HepG2 (cell line): ENCODE data around the gene MCF2L. TPM values are rescaled to one million over a fixed set of nuclear protein-coding genes. Genes with fewer than 3 reads are reported as not detected.

Experiments used
- DPF2 ChIP-seq: sonication (generic); formaldehyde crosslinking; IDR thresholded peaks from 2 replicates; pipeline ENCODE4 v1.4.0; 2020; ENCODE audit warnings: mild to moderate bottlenecking, low read depth, missing genetic modification reagents, borderline replicate concordance
- FOSL2 ChIP-seq: sonication (generic); formaldehyde crosslinking; IDR thresholded peaks from 2 replicates; pipeline ENCODE4 v1.4.0; 2020; ENCODE audit warnings: missing genetic modification reagents
- FOXA3 ChIP-seq: IDR thresholded peaks from 2 replicates; pipeline ENCODE4 v1.6.1; 2016; ENCODE audit warnings: missing genetic modification reagents, missing compliant biosample characterization
- ISL2 ChIP-seq: sonication (generic); formaldehyde crosslinking; IDR thresholded peaks from 2 replicates; pipeline ENCODE4 v1.5.0; 2020; ENCODE audit warnings: missing genetic modification reagents
- MEF2D ChIP-seq: sonication (generic); formaldehyde crosslinking; IDR thresholded peaks from 2 replicates; pipeline ENCODE4 v1.5.1; 2020; ENCODE audit warnings: mild to moderate bottlenecking, missing genetic modification reagents
- MTF2 ChIP-seq: sonication (generic); formaldehyde crosslinking; IDR thresholded peaks from 2 replicates; pipeline ENCODE4 v1.5.0; 2020; ENCODE audit warnings: missing genetic modification reagents, borderline replicate concordance
- NCOA1 ChIP-seq: sonication (generic); formaldehyde crosslinking; IDR thresholded peaks from 2 replicates; pipeline ENCODE4 v1.9.0; 2021; ENCODE audit warnings: missing genetic modification reagents
- NR2F2 ChIP-seq: IDR thresholded peaks from 2 replicates; pipeline ENCODE4 v1.6.1; 2012; ENCODE audit warnings: low read depth, inconsistent platforms, borderline replicate concordance
- SMAD3 ChIP-seq: sonication (generic); formaldehyde crosslinking; IDR thresholded peaks from 2 replicates; pipeline ENCODE4 v1.4.0; 2020; ENCODE audit warnings: missing genetic modification reagents
- TIGD3 ChIP-seq: sonication (generic); formaldehyde crosslinking; IDR thresholded peaks from 2 replicates; pipeline ENCODE4 v1.5.1; 2020; ENCODE audit warnings: mild to moderate bottlenecking, missing genetic modification reagents, borderline replicate concordance
- TRIM24 ChIP-seq: sonication (generic); formaldehyde crosslinking; IDR thresholded peaks from 2 replicates; pipeline ENCODE4 v1.8.0; 2022; ENCODE audit warnings: mild to moderate bottlenecking, missing genetic modification reagents
- WIZ ChIP-seq: sonication (generic); formaldehyde crosslinking; IDR thresholded peaks from 2 replicates; pipeline ENCODE4 v1.5.1; 2020; ENCODE audit warnings: mild to moderate bottlenecking, missing genetic modification reagents
- ZBTB1 ChIP-seq: sonication (generic); formaldehyde crosslinking; IDR thresholded peaks from 2 replicates; pipeline ENCODE4 v1.4.0; 2020; ENCODE audit warnings: missing genetic modification reagents, borderline replicate concordance
- ZFX ChIP-seq: sonication (generic); formaldehyde crosslinking; IDR thresholded peaks from 2 replicates; pipeline ENCODE4 v1.4.0; 2020; ENCODE audit warnings: mild to moderate bottlenecking, low read depth, missing genetic modification reagents, moderate library complexity
- ZMYM4 ChIP-seq: sonication (generic); formaldehyde crosslinking; IDR thresholded peaks from 2 replicates; pipeline ENCODE4 v1.8.1; 2023; ENCODE audit warnings: mild to moderate bottlenecking, missing genetic modification reagents
- ZNF207 ChIP-seq: fragments of 450-650 bp; IDR thresholded peaks from 2 replicates; pipeline ENCODE4 v1.6.1; 2016; ENCODE audit warnings: antibody characterized with exemption, borderline replicate concordance
- ZNF546 ChIP-seq: sonication (generic); formaldehyde crosslinking; conservative IDR thresholded peaks from 2 replicates; pipeline ENCODE4 v1.8.1; 2023; ENCODE audit warnings: mild to moderate bottlenecking, missing genetic modification reagents
- ZNF547 ChIP-seq: sonication (generic); formaldehyde crosslinking; IDR thresholded peaks from 2 replicates; pipeline ENCODE4 v1.5.1; 2020; ENCODE audit warnings: mild to moderate bottlenecking, missing genetic modification reagents
- polyA plus RNA-seq, 8 experiments: library from polyadenylated mRNA; depleted of rRNA in 3 of 8; stranded (reverse) in 7 of 8; unstranded in 1 of 8; fragments of >200 nt; fragmentation: Illumina TruSeq in 4 of 8; extraction: Trizol in 4 of 8; gene quantifications; 2 replicates each; pipeline versions ENCODE4 v1.2.1 to v1.2.3, GENCODE V29; 2011 to 2016; ENCODE audit warnings: low read depth in 4 of 8, missing spikeins in 1 of 8, mixed read lengths in 1 of 8; ENCODE audit not compliant: insufficient read depth in 1 of 8
- total RNA-seq, 5 experiments: library from RNA; depleted of rRNA; stranded (reverse); fragments of >200 nt; fragmentation: Illumina TruSeq; extraction: Trizol; gene quantifications; 2 replicates each; pipeline ENCODE4 v1.2.3, GENCODE V29; 2016; ENCODE audit warnings: low read depth in 1 of 5
- TF ChIP-seq, protein P1 (sequence below): sonication (generic); formaldehyde crosslinking; conservative IDR thresholded peaks from 2 replicates; pipeline ENCODE4 v1.4.0; 2020; ENCODE audit warnings: mild to moderate bottlenecking, missing genetic modification reagents, moderate library complexity
- TF ChIP-seq, protein P2 (sequence below): IDR thresholded peaks from 2 replicates; pipeline ENCODE4 v1.6.1; 2012; ENCODE audit warnings: low read depth, low read length, improper control_type of control experiment
- TF ChIP-seq, protein P3 (sequence below): sonication (generic); formaldehyde crosslinking; IDR thresholded peaks from 2 replicates; pipeline ENCODE4 v1.8.1; 2022; ENCODE audit warnings: low read depth, mild to moderate bottlenecking, missing genetic modification reagents

MCF2L gene
- total and polyA plus RNA-seq, 2 of the 13 experiments (the other 11 are each of a cell fraction or from before 2014, with no cell fraction given) = 19.4 to 28.4 TPM

DNA sequence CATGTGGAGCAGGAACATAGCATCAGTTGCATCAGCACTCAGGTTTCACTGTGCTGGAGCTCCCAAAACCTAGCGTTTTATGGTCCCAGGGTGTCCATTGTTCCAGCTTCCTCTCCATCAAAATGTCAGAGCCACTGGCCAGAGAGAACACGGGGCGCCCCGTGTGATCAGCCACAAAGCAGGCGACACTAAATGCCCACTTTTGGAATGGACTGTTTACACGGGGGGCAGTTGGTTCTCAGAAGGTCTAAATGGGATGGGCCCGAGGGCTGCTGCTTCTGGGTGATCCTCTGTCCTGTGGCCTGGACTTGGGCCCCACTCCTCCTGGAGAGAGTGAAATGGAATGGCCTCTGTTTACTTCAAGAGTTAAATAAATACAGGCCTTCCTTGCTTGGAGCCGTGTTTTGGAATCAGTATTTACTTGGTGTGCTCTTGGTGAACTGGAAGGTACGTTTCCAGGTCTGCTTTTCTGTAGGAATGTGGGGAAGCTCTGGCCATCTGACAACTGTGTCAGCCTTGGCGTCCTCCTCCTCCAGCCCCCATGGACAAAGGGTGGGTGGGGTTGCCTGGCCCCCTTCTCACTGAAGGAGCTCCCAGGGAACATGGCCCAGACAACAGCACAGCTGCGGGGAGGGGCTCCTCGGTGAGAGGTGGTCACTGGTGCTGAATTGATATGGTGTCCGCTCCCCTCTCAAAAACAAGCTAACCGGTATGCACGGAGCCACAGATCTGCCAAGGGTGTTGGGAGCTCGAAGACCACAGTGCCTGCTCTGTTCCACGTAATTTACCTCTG, 16.1 kb upstream of the MCF2L start (continued):
- TF ChIP-seq, protein P1, sequence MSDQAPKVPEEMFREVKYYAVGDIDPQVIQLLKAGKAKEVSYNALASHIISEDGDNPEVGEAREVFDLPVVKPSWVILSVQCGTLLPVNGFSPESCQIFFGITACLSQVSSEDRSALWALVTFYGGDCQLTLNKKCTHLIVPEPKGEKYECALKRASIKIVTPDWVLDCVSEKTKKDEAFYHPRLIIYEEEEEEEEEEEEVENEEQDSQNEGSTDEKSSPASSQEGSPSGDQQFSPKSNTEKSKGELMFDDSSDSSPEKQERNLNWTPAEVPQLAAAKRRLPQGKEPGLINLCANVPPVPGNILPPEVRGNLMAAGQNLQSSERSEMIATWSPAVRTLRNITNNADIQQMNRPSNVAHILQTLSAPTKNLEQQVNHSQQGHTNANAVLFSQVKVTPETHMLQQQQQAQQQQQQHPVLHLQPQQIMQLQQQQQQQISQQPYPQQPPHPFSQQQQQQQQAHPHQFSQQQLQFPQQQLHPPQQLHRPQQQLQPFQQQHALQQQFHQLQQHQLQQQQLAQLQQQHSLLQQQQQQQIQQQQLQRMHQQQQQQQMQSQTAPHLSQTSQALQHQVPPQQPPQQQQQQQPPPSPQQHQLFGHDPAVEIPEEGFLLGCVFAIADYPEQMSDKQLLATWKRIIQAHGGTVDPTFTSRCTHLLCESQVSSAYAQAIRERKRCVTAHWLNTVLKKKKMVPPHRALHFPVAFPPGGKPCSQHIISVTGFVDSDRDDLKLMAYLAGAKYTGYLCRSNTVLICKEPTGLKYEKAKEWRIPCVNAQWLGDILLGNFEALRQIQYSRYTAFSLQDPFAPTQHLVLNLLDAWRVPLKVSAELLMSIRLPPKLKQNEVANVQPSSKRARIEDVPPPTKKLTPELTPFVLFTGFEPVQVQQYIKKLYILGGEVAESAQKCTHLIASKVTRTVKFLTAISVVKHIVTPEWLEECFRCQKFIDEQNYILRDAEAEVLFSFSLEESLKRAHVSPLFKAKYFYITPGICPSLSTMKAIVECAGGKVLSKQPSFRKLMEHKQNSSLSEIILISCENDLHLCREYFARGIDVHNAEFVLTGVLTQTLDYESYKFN = peak; percentile 91
- TF ChIP-seq, protein P2, sequence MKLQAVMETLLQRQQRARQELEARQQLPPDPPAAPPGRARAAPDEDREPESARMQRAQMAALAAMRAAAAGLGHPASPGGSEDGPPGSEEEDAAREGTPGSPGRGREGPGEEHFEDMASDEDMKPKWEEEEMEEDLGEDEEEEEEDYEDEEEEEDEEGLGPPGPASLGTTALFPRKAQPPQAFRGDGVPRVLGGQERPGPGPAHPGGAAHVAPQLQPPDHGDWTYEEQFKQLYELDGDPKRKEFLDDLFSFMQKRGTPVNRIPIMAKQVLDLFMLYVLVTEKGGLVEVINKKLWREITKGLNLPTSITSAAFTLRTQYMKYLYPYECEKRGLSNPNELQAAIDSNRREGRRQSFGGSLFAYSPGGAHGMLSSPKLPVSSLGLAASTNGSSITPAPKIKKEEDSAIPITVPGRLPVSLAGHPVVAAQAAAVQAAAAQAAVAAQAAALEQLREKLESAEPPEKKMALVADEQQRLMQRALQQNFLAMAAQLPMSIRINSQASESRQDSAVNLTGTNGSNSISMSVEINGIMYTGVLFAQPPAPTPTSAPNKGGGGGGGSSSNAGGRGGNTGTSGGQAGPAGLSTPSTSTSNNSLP = no peak
- TF ChIP-seq NCOA1 (CRISPR knock-in tag) (0 out of 2 replicates have a peak, but pooled peaks have one; percentile 8), TRIM24 (no peak), ZFX (peak; percentile 77), DPF2 (CRISPR knock-in tag) (peak; percentile 86), FOSL2 (CRISPR knock-in tag) (no peak; the same call in 1 of the 2 replicates), NR2F2 (peak; percentile 76; the same call in 1 of the 2 replicates), ZNF546 (no peak), ZNF207 (no peak), ZMYM4 (peak; percentile 42; the same call in 1 of the 2 replicates), ZNF547 (CRISPR knock-in tag) (no peak), MEF2D (peak; percentile 49; the same call in 1 of the 2 replicates), ISL2 (CRISPR knock-in tag) (peak; percentile 80), FOXA3 (CRISPR knock-in tag) (peak; percentile 94), TIGD3 (CRISPR knock-in tag) (no peak), WIZ (CRISPR knock-in tag) (no peak), ZBTB1 (CRISPR knock-in tag) (no peak), SMAD3 (CRISPR knock-in tag) (no peak), MTF2 (CRISPR knock-in tag) (no peak)
- TF ChIP-seq, protein P3, sequence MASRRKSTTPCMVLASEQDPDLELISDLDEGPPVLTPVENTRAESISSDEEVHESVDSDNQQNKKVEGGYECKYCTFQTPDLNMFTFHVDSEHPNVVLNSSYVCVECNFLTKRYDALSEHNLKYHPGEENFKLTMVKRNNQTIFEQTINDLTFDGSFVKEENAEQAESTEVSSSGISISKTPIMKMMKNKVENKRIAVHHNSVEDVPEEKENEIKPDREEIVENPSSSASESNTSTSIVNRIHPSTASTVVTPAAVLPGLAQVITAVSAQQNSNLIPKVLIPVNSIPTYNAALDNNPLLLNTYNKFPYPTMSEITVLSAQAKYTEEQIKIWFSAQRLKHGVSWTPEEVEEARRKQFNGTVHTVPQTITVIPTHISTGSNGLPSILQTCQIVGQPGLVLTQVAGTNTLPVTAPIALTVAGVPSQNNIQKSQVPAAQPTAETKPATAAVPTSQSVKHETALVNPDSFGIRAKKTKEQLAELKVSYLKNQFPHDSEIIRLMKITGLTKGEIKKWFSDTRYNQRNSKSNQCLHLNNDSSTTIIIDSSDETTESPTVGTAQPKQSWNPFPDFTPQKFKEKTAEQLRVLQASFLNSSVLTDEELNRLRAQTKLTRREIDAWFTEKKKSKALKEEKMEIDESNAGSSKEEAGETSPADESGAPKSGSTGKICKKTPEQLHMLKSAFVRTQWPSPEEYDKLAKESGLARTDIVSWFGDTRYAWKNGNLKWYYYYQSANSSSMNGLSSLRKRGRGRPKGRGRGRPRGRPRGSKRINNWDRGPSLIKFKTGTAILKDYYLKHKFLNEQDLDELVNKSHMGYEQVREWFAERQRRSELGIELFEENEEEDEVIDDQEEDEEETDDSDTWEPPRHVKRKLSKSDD = no peak
